ENCODE measurements around the gene SAFB.
A peak's percentile ranks its signal among the peaks of the same experiment; 100 is the strongest.

SAFB gene

GRCh38 chr19:5624741-5625278 is 1.9 kb downstream of the SAFB start:
- Histone ChIP-seq H3K4me3 (ENCODE audit: low read depth, low read length) (peak overlapping the region; percentile 75), H3K27ac (peak overlapping the region; percentile 95), H3K36me3 (peaks cover 80% of the 10 kb centered on the region), H3K27me3 (ENCODE audit: insufficient read depth, low read depth, severe bottlenecking) (no peaks in the 10 kb centered on the region), H3K9me3 (ENCODE audit: severe bottlenecking) (no peaks in the 10 kb centered on the region)
- no peak for TF ChIP-seq CTCF (IDR thresholded peaks at IDR 0.05; ENCODE audit: low read depth, low read length)
- peak; percentile 61 for DNase-seq

GRCh38 chr19:5625641-5626040 is 2.8 kb downstream of the SAFB start:
- no peak for DNase-seq
- Histone ChIP-seq H3K9me3 (ENCODE audit: severe bottlenecking) (no peaks in the 10 kb centered on the region), H3K36me3 (peaks cover 80% of the 10 kb centered on the region), H3K4me3 (ENCODE audit: low read depth, low read length) (no peak overlapping the region), H3K27me3 (ENCODE audit: insufficient read depth, low read depth, severe bottlenecking) (no peaks in the 10 kb centered on the region), H3K27ac (no peak overlapping the region; the same call in 1 of the 2 replicates)
- TF ChIP-seq CTCF (IDR thresholded peaks at IDR 0.05; ENCODE audit: low read depth, low read length): no peak

- Histone ChIP-seq H3K4me3 (ENCODE audit: low read depth, low read length) (no peak overlapping the region), H3K9me3 (ENCODE audit: severe bottlenecking) (no peaks in the 10 kb centered on the region), H3K27ac (peak overlapping the region; percentile 32), H3K27me3 (ENCODE audit: insufficient read depth, low read depth, severe bottlenecking) (no peaks in the 10 kb centered on the region), H3K36me3 (peaks cover 82% of the 10 kb centered on the region)
- TF ChIP-seq CTCF (IDR thresholded peaks at IDR 0.05; ENCODE audit: low read depth, low read length): no peak
- peak; percentile 84 for DNase-seq
Observed at GRCh38 chr19:5627395-5627904, 4.6 kb downstream of the SAFB start.

- Histone ChIP-seq H3K27me3 (ENCODE audit: insufficient read depth, low read depth, severe bottlenecking) (no peaks in the 10 kb centered on the region), H3K9me3 (ENCODE audit: severe bottlenecking) (no peaks in the 10 kb centered on the region), H3K27ac (peak overlapping the region; percentile 32; the same call in 1 of the 2 replicates), H3K36me3 (peaks cover 90% of the 10 kb centered on the region), H3K4me3 (ENCODE audit: low read depth, low read length) (no peak overlapping the region)
- no peak for DNase-seq
- no peak for TF ChIP-seq CTCF (IDR thresholded peaks at IDR 0.05; ENCODE audit: low read depth, low read length)
Observed at GRCh38 chr19:5628461-5628860, 5.6 kb downstream of the SAFB start.

GRCh38 chr19:5628919-5629481 is 6.1 kb downstream of the SAFB start:
- TF ChIP-seq CTCF (IDR thresholded peaks at IDR 0.05; ENCODE audit: low read depth, low read length): no peak
- no peak for DNase-seq
- Histone ChIP-seq H3K4me3 (ENCODE audit: low read depth, low read length) (no peak overlapping the region), H3K9me3 (ENCODE audit: severe bottlenecking) (no peaks in the 10 kb centered on the region), H3K27me3 (ENCODE audit: insufficient read depth, low read depth, severe bottlenecking) (no peaks in the 10 kb centered on the region), H3K36me3 (peaks cover 92% of the 10 kb centered on the region), H3K27ac (no peak overlapping the region)
